PC-3 (cell line): ENCODE measurements around the gene AGPAT1.
"Not testable (repeated sequence)": the region's sequence is repeated elsewhere in the genome, so short reads cannot be mapped to it uniquely, and the experiment has no call there.

ENCODE experiments used
- EZH2 ChIP-seq: fragments of 300-600 bp; sonication (generic); IDR thresholded peaks from one replicate; pipeline ENCODE4 v1.6.1; 2017; ENCODE audit warnings: antibody characterized with exemption, mild to moderate bottlenecking, low read length; ENCODE audit not compliant: unreplicated experiment
- TF ChIP-seq, protein P1 (sequence below): fragments of 300-600 bp; sonication (generic); conservative IDR thresholded peaks from 2 replicates; pipeline ENCODE4 v1.5.1; 2017; ENCODE audit warnings: antibody characterized with exemption, low read depth, mild to moderate bottlenecking, low read length

DNA sequence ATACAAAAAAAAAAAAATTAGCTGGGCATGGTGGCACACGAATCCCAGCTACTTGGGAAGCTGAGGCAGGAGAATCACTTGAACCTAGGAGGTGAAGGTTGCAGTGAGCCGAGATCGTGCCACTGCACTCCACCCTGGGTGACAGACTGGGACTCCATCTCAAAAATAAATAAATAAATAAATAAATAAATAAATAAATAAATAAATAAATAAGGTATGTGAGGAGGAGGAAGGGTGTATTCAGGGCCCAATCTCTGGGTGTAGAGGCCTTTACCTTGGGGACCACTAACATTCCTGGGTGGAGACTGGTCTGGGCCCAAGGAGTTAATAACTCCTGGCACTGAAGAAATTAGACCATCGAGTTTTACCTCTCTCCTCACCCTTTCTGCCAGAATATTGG lies 35.5 kb upstream of the AGPAT1 start:
- TF ChIP-seq, protein P1, sequence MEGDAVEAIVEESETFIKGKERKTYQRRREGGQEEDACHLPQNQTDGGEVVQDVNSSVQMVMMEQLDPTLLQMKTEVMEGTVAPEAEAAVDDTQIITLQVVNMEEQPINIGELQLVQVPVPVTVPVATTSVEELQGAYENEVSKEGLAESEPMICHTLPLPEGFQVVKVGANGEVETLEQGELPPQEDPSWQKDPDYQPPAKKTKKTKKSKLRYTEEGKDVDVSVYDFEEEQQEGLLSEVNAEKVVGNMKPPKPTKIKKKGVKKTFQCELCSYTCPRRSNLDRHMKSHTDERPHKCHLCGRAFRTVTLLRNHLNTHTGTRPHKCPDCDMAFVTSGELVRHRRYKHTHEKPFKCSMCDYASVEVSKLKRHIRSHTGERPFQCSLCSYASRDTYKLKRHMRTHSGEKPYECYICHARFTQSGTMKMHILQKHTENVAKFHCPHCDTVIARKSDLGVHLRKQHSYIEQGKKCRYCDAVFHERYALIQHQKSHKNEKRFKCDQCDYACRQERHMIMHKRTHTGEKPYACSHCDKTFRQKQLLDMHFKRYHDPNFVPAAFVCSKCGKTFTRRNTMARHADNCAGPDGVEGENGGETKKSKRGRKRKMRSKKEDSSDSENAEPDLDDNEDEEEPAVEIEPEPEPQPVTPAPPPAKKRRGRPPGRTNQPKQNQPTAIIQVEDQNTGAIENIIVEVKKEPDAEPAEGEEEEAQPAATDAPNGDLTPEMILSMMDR: not testable (repeated sequence)
- not testable (repeated sequence) for TF ChIP-seq EZH2
